ENCODE results near the gene MYH16. TPM values are rescaled to one million over a fixed set of nuclear protein-coding genes. Genes with fewer than 3 reads are reported as not detected.
A peak's percentile ranks its signal among the peaks of the same experiment; 100 is the strongest.
"Not testable (repeated sequence)": the region's sequence is repeated elsewhere in the genome, so short reads cannot be mapped to it uniquely, and the experiment has no call there.

Gene MYH16
- total RNA-seq, 1 donor from 2014 or later: not detected

- DNase-seq (no peak), ATAC-seq (ENCODE audit: low read depth) (no peak)
- POLR2A ChIA-PET: no interaction called here
- H3K36me3 Mint-ChIP-seq (ENCODE audit: low read depth): peaks cover 75% of the 10 kb centered on the region
- CTCF ChIA-PET: no interaction called here
- intact Hi-C loops (cut with micrococcal nuclease): no loop called here
- H3K4me3 Mint-ChIP-seq: no peak overlapping the region
- TF ChIP-seq CTCF (IDR thresholded peaks at IDR 0.05): no peak
- H3K27me3 Mint-ChIP-seq: no peaks in the 10 kb centered on the region
- no peak overlapping the region for H3K27ac Mint-ChIP-seq
- H3K4me1 Mint-ChIP-seq: no peaks in the 10 kb centered on the region
- H3K9me3 Mint-ChIP-seq: no peaks in the 10 kb centered on the region
Measured at GRCh38 chr7:99355098-99355497, 82.5 kb downstream of the MYH16 start.

GRCh38 chr7:99357701-99358490 lies 85.3 kb downstream of the MYH16 start:
- DNase-seq (no peak), ATAC-seq (ENCODE audit: low read depth) (no peak)
- ChIA-PET POLR2A (interaction anchor here (0.7 kb wide), 1 partner anchor 27 kb away, joined by 6 read pairs; no protein-coding TSS in a partner anchor), CTCF (interaction anchor here (1.4 kb wide), 1 partner anchor 49 kb away, joined by 3 read pairs; no protein-coding TSS in a partner anchor)
- H3K4me1 Mint-ChIP-seq: no peaks in the 10 kb centered on the region
- no peak for TF ChIP-seq CTCF (IDR thresholded peaks at IDR 0.05)
- H3K36me3 Mint-ChIP-seq (ENCODE audit: low read depth): peaks cover 74% of the 10 kb centered on the region
- no peaks in the 10 kb centered on the region for H3K9me3 Mint-ChIP-seq
- intact Hi-C loops (cut with micrococcal nuclease): no loop called here
- peak overlapping the region; percentile 14 for H3K27ac Mint-ChIP-seq
- no peaks in the 10 kb centered on the region for H3K27me3 Mint-ChIP-seq
- no peak overlapping the region for H3K4me3 Mint-ChIP-seq

- POLR2A ChIA-PET: interaction anchor here (0.7 kb wide), 1 partner anchor 28 kb away, joined by 6 read pairs; no protein-coding TSS in a partner anchor
- H3K4me1 Mint-ChIP-seq; H3K27me3 Mint-ChIP-seq; H3K27ac Mint-ChIP-seq; H3K4me3 Mint-ChIP-seq; ATAC-seq (ENCODE audit: low read depth); H3K9me3 Mint-ChIP-seq; DNase-seq; intact Hi-C loops (cut with micrococcal nuclease): not testable (repeated sequence)
- CTCF ChIA-PET: interaction anchor here (1.4 kb wide), 1 partner anchor 48 kb away, joined by 3 read pairs; no protein-coding TSS in a partner anchor
- peaks cover 78% of the 10 kb centered on the region for H3K36me3 Mint-ChIP-seq (ENCODE audit: low read depth)
Measured at GRCh38 chr7:99358521-99358920, 85.9 kb downstream of the MYH16 start.

- no peak overlapping the region for H3K27ac Mint-ChIP-seq
- H3K4me3 Mint-ChIP-seq: no peak overlapping the region
- no peaks in the 10 kb centered on the region for H3K27me3 Mint-ChIP-seq
- no peaks in the 10 kb centered on the region for H3K9me3 Mint-ChIP-seq
- no peak for TF ChIP-seq CTCF (IDR thresholded peaks at IDR 0.05)
- DNase-seq (no peak), ATAC-seq (ENCODE audit: low read depth) (no peak)
- peaks cover 82% of the 10 kb centered on the region for H3K36me3 Mint-ChIP-seq (ENCODE audit: low read depth)
- POLR2A ChIA-PET: no interaction called here
- intact Hi-C loops (cut with micrococcal nuclease): no loop called here
- no peaks in the 10 kb centered on the region for H3K4me1 Mint-ChIP-seq
- CTCF ChIA-PET: no interaction called here
Measured at GRCh38 chr7:99359465-99360154, 87.0 kb downstream of the MYH16 start.

Other genes with a start within 250 kb of the MYH16 start
- 21.6 and 23.1 TPM in 2 replicates for gene SMURF1, start 128.7 kb upstream of the MYH16 start, total RNA-seq
- gene KPNA7, start 64.7 kb upstream of the MYH16 start, total RNA-seq: not detected in 2 replicates
- gene ARPC1A, start 53.1 kb downstream of the MYH16 start, total RNA-seq: 47.3 and 51.6 TPM in 2 replicates
- 300 and 312 TPM in 2 replicates for gene ARPC1B, start 101.9 kb downstream of the MYH16 start, total RNA-seq
- gene PDAP1, start 135.8 kb downstream of the MYH16 start, total RNA-seq: 105 and 134 TPM in 2 replicates
- gene BUD31, start 136.1 kb downstream of the MYH16 start, total RNA-seq: 93.7 and 113 TPM in 2 replicates
- 8.4 and 13.4 TPM in 2 replicates for gene PTCD1, start 166.0 kb downstream of the MYH16 start, total RNA-seq
- gene CPSF4, start 166.1 kb downstream of the MYH16 start, total RNA-seq: 46.2 and 60.9 TPM in 2 replicates
- 248 and 334 TPM in 2 replicates for gene ATP5MF, start 193.3 kb downstream of the MYH16 start, total RNA-seq
- gene ZNF789, start 200.1 kb downstream of the MYH16 start, total RNA-seq: 24.5 and 38.3 TPM in 2 replicates
- 61.5 and 61.7 TPM in 2 replicates for gene ZNF394, start 227.4 kb downstream of the MYH16 start, total RNA-seq
- gene ZKSCAN5, start 231.8 kb downstream of the MYH16 start, total RNA-seq: 9.5 and 10.3 TPM in 2 replicates